PFSK-1 (cell line): Measurements from ENCODE around the gene SAMD8.

Experiments
- POLR2AphosphoS5 ChIP-seq: IDR thresholded peaks from 2 replicates; pipeline ENCODE4 v1.6.1; 2012; ENCODE audit warnings: low read depth, mild to moderate bottlenecking, control low read depth, low read length, moderate library complexity
- REST ChIP-seq, 2 experiments: IDR thresholded peaks; 2 replicates each; pipeline versions ENCODE4 v1.6.1 to v1.8.0; 2011 to 2012; ENCODE audit warnings: low read depth in 2 of 2, low read length in 2 of 2, control low read depth in 1 of 2, inconsistent platforms in 1 of 2, mild to moderate bottlenecking in 1 of 2, moderate library complexity in 1 of 2; ENCODE audit not compliant: insufficient read depth in 1 of 2
- TAF1 ChIP-seq: IDR thresholded peaks from 2 replicates; pipeline ENCODE4 v1.6.1; 2012; ENCODE audit warnings: low read length, control low read depth, borderline replicate concordance; ENCODE audit not compliant: insufficient read depth

- TF ChIP-seq POLR2AphosphoS5 (no peak), TAF1 (no peak), REST (IDR thresholded peaks at IDR 0.05; ENCODE audit: insufficient read depth in 1 of 2, low read depth in 2 of 2, low read length in 2 of 2) (no peak)
Observed at GRCh38 chr10:75105576-75106197, 5.8 kb upstream of the SAMD8 start.
